Measurements from ENCODE around the gene PC.
A peak's percentile ranks its signal among the peaks of the same experiment; 100 is the strongest.

PC gene

DNA sequence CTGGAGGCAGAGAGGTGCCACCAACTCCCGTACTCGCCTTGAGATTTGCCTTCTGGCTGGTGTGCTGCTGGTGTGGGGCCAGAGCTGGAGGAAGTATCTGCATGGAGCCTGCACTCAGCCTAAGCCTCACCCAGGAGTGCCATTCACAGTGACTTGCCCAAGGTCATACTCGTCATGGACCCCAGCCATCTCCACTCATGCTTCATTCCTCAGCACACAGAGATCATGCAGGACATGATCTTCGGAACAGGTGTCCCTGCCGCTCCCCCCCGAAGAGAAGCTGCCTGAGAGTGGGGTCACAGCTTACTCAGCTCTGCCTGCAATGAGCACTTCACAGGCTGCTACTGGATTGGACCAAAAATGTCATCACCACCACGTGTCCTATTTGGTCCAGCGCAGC lies 49.0 kb downstream of the PC start:
- DNase-seq (ENCODE audit: low spot score), result no peak

DNA sequence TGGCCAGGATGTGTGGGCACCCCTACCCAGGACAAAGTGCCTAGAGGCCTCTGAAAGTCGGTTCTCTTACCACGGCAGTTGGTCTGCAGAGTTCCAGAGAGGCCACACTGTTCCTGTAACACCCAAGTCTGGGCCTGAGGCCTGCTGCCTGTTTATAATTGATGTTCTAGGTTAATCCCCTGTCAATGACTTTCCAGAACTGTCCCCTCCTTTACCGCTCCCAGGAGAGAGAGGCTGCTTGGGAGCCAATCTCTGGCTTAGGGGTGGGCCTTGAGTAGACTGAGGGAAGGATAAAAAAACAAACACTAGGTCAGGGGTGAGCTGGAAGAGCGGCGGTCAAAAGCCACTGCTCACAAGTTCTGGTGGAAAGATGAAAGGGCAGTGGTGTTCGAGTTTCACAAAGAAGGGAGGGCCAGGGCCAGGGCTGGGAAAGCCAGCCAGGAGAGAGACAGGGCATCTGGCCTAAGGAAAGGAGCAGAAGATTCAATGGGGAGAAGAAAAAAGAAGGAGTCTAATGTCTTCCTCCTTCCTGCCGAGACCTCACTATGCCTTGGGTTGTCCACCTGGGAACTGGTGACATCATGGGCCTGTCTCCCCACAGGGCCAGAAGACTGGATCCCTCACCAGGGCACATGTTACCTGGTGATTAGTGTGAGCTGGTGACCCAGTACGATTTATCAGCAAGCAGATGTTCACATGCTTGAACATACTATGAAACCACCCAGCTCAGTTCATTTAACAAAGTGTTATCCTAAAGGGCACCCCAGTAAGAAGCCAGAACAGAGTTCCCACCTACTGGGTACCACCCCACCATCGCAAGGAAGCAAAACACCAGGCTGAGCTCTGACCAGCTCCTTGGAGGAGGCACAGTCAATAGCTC lies 50.2 kb downstream of the PC start:
- no peak for DNase-seq (ENCODE audit: low spot score)

DNA sequence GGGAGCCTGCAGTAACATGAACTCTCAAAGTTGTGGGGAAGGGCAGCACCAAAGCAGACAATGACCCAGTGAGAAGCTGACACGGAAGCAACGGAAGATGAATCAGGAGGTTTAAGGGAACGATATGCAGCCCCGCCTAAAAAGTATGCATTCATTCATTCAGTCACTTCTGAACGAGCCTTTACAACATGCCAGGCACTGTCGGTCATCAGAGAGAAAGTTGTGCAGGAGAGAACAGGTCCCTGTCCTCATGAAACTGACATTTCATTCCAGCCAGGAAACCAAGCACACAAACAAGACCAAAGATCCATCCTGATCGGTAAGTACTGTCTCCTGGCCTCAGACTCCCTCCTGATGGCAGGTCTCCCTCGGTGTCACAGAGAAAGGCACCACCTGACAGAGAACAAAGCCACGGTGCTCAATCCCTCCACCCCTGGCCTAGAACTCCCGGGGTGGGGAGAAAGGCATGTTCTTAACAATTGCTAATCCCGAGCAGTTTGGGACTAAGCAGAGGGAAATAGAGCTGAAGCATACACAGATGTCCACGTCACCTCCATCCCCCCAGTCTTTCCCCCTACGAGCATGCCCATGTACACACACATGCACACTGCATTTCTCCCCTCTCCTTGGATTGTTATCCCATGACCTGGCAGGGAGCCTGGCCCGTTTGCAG lies 52.0 kb downstream of the PC start:
- DNase-seq (ENCODE audit: low spot score), result no peak

DNA sequence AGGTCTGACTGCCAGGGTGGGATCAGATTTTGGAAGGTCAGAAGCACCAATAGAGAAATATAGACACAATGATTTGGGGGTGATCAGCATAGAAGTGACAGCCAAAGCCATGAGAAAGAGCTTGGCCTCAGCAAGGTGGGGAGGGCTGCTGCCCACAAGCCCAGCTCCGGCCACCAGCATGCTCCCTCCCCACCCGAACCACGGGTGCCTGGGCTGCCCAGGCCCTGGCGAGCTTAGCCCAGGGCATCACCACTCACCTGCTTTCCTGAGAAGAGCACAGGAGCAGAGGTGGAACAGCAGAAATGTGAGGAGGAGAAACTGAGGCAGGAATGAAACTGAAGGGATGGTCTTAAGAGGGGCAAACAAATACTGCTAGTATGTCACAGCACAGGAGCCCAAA lies 52.6 kb downstream of the PC start:
- no peak for DNase-seq (ENCODE audit: low spot score)

DNA sequence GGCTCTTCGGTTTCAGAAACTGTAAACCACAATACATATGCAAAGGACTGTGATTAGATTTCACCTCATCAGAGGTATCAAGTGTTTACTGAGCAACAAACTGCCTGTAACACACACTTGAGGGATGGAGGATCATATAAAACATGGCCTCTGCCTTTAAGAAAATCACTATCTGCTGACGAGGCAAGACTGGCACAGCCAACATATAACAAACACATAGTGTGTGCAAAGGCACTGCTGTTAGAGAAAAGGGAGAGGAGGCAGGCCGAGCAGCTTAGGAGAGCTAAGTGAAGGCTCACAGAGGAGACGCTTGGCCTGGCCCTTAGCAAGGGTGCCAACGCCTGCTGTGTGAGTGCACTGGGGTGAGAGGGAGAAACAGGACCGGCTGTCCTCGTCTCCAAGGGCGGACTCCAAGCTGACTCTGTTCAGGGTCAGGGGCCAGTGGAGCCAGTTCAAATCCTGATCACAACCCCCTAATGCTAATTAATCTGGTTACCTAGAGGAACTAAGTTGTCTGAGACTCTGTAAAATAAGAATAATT lies 53.1 kb downstream of the PC start:
- no peak for DNase-seq (ENCODE audit: low spot score)

DNA sequence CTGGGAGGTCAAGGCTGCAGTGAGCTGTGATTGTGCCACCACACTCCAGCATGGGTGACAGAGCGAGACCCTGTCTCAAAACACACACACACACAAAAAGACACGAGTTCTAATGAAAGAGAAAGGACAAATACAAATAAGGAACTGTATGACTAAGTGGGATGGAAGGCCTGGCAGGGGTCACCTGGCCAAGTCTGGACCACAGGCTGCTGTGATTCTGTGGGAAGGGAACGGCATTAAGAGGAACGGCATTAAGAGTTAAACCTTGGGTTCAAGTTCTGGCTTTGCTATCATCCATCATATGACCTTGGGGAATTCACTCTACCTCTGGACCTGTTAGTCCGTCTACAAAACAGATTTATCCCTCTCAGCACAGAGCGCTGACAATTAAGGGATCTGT lies 53.6 kb downstream of the PC start:
- no peak for DNase-seq (ENCODE audit: low spot score)

DNA sequence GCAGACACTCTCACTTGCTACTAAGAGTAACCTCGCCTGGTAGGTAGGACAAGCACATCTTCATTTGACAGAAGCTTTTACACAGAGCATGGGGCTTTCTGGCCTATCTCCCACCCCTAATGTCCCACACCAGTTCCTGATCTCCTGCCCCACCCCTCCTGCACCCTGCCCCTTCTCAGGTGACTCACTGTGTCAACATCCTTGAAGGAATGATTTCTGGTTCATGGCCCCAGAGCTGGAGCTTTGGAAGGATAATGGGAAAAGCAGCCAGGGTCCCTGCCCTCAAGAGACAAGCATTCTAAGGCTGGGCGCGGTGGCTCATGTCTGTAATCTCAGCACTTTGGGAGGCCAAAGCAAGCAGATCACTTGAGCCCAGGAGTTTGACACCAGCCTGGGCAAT lies 54.1 kb downstream of the PC start:
- no peak for DNase-seq (ENCODE audit: low spot score)

DNA sequence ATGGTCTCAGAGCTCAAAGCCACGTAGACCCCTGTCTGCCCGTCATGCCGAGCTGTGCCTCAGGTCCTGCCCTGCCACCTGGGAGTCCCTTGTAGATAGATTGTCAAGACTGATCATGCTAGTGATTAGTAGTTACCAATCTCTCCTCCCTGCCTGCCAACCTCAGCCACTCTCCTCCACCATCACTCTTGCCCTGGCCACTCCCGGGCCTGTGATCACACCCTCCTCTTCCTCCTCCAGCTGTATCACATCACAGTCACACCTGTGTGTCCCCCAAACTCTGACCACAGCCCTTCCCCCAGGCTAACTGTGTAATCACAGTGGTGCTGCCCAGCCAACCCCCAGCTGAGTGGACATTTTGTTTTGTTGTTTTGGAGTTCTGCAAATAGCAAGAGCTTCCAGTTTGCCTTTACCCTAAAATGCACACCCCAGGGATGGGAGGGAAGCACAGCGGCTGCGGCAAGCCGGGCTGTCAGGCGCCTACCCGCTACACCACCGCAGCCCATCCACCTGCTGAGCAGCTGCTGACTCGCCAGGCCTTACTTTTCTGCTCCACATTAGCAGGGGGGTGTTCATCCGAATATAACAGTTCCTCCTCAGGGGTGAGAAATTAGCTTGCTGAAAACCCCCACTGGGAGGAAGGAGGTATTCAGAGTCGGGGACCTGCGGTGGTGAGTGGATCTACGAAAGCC lies 55.6 kb downstream of the PC start:
- DNase-seq (ENCODE audit: low spot score), result no peak

DNA sequence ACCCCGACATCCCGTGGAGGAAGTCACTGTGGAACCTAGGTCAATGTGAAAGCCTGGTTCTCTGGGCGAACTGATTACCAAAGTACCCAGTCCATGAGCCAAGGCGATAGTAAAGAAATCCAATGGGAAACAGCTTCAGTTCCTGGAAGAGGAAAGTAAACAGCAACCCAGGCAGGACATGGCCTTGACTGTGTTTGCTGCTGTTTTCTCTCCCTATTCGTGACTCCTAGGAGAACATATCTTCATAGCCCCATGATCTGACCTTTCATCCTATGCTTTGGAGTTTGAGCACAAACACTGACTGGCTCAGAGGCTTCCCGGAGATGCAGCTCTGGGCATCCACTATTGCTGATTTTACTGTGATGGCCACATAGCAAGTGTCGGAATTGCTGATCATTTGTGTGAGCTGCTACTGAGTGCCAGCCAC lies 56.2 kb downstream of the PC start:
- DNase-seq (ENCODE audit: low spot score), result no peak

DNA sequence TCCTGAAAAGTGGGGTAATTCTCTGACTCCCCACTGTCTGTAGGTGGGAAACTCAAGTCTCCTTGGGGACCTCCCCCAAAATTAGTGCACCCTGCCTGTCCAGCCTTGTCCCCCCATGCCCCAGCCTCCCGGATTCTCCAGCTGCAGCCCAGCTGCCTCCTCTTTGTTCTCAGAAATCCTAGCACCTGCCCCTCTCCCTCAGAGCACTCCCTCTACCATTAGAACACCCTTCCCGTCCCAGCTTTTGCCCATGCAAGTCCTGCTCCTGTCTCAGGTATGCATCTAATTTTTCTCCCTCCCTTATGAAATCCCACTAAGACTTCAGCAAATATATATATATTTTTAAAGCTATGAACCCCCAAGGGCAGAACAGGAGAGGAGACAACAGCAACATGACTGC lies 64.0 kb downstream of the PC start:
- DNase-seq (ENCODE audit: low spot score), result no peak

DNA sequence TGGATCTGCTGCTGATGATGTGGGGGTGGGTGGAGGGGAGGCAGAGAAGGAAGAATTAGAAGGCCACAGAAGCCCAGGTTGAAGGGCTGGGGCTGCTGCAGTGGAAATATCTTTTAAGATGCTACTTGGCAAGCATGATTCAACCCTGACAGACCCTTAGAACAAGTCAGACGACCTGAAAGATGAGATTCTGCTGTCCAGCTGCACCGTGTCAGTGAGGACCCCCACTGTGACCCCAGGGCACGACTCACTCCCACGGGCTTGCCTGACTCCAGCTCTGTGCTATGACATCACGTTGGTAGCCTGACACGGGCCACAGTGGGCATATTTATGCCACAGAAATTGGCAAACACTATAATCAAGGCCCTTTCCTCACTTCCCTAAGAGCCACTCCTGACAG lies 65.3 kb downstream of the PC start:
- DNase-seq (ENCODE audit: low spot score), result no peak

DNA sequence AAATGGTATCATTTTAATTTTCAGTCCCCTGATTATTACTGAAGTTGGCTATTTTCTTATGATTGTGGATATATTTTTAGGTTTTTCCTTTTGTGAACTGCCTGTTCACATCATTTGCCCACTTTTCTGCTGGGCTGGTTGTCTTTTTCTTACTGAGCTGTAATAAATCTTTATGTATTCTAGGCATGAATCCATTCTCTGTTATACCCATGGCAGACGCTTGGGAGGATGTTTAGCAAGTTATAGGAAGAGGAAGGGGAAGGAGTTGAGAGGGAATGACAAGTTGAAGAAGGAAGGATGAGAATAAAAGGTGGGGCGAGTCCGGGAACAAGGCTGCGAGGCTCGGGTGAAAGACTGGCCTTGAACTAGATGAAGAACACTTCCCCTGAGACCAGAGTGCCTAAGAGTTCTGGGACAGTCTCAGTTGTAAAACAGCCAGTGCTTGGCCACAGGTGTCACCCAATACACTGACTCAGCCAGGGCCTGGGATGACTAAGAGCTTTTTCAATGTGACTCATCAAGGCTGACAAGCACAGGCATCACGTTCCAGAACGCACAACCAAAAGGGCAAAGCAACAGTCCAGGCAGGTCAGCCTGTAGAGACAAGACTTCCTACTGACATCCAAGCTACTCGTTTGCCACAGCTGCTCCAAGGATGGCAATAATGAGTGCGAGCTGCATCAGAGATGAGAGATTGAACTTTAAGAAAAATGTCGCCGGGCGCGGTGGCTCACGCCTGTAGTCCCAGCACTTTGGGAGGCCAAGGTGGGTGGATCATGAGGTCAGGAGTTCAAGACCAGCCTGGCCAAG lies 66.1 kb downstream of the PC start:
- DNase-seq (ENCODE audit: low spot score), result peak; percentile 10

DNA sequence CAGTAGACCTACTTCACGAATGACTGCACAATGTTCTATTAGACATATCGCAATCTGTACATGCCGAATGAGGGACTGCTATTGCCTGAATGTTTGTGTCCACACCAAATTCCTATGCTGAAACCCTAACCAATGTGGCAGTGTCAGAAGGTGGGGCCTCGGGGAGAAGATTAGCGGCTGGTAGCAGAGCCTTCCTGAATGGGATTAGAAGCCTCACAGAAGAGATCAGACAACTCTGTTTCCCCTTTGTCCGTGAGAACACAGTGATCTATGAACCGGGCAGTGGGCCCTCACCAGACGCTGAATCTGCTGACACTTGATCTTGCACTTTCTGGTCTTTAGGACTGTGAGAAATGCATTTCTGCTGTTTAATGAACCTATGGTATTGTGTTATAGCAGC lies 68.2 kb downstream of the PC start:
- DNase-seq (ENCODE audit: low spot score), result no peak

DNA sequence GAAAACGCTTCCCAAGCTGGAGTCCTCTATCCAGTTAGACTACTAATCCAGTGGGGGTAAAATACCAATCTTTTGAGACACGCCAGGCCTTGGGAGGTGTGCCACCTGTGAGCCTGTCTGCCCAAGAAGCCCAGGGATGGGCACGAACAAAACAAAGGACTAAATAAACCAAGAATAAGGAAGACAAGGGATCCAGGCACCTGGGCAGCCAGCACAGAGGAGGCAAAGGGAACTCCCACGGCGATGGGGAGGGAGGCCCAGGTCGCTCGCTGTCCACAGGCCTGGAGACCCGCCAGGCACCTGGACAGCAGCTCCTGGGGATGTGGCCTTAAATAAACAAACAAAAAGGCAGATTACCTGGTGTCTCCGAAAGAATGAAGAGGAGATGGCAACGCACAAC lies 69.9 kb downstream of the PC start:
- no peak for DNase-seq (ENCODE audit: low spot score)

DNA sequence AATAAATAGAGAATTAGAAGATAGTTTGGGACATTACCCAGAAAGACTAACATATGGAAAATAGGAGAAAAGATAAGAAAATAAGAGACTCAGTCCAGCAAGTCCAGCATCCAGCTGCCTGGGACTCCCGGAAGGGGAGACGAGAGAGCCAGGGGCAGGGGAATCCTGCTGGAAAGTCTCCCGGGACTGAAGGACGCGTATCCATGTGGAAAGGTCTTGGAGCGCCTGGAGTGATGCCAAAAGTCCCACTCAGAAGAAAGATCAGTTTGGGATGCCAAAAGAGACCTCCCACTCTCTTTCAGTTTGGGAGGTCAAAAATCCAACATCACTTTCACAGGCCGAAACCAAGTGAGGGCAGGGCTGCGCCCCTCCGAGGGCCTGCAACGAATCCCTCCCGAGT lies 70.7 kb downstream of the PC start:
- no peak for DNase-seq (ENCODE audit: low spot score)

DNA sequence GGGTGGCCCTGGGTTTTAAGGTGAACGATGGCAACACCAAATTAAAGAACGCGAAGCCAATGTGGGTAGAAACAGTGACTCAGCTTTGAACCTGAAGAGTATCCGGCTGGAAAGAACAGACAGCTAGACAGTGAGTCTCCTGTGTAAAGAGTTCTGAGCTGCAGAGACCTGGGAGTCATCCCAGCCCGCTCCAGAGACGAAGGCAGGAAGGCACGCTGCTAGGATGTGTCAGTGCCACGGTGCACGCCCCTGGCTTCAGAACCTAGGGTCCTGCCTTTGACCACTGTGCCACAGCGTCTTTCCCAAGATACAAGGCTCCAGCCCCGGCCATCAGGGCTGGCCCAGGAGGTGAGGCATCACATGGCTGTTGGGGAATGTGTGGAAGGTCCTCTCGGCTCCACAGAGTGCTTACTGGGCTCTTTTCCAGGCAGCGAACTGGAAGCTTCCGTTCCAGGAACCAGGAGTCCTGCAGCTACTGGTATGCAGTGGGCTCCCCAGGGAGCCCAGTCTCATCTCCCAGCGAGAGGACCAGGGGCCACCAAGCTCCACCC lies 71.4 kb downstream of the PC start:
- no peak for DNase-seq (ENCODE audit: low spot score)

DNA sequence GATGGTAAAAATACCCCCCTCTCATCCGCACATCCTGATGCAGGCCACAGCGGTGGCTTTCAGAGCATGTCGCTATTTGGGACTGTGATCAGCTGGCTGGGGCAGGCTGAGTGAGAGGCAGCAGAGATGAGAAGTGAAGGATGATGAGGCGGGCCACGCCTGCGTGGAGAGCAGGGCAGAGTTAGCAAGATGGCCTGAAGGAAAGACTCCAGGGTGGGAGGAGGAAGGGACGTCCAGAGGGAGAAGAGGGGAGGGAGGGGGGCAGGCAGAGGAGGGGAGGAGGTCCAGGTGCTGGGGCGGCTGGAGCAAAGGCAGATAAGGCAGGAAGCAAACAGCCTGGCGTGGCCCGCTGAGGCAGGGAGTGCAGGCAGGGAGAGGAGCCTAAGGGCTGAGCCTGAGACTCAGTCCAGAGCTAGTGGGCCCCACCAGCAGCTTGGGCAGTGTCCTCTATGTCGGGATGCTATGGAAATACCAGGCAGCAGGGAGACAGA lies 72.2 kb downstream of the PC start:
- DNase-seq (ENCODE audit: low spot score), result no peak

DNA sequence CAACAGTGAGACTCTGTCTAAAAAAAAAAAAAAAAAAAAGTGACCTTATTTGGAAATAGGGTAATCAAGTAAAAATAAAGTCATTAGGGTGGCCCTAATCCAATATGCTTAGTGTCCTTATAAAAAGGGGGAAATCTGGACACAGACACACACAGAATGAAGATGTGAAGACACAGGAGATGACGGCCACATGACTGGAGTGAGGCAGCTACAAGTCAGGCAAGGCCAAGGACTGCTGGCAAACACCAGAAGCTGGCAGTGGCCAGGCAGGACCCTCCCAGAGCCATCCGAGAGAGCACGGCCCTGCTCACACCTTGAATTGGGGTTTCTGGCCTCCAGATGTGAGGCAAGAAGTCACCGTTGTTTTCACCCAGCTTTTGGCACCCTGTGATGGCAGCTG lies 72.7 kb downstream of the PC start:
- no peak for DNase-seq (ENCODE audit: low spot score)

DNA sequence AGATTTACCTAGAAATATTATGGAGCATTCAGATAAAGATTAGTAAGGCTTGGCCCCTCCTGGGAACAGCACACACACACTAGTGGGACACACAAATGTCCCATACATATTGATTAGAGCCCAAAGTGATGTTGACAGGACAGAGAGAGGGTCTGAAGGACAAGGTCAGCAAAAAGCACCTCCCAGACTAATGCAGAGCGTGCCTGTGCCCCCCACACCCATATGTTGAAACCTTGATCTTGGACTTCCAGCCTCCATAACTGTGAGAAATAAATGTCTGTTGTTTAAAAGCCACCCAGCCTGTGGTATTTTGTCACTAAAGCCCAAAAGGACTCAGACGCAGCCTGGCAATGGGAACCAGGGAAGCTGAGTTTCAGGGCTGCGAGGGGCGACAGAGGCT lies 73.7 kb downstream of the PC start:
- no peak for DNase-seq (ENCODE audit: low spot score)

DNA sequence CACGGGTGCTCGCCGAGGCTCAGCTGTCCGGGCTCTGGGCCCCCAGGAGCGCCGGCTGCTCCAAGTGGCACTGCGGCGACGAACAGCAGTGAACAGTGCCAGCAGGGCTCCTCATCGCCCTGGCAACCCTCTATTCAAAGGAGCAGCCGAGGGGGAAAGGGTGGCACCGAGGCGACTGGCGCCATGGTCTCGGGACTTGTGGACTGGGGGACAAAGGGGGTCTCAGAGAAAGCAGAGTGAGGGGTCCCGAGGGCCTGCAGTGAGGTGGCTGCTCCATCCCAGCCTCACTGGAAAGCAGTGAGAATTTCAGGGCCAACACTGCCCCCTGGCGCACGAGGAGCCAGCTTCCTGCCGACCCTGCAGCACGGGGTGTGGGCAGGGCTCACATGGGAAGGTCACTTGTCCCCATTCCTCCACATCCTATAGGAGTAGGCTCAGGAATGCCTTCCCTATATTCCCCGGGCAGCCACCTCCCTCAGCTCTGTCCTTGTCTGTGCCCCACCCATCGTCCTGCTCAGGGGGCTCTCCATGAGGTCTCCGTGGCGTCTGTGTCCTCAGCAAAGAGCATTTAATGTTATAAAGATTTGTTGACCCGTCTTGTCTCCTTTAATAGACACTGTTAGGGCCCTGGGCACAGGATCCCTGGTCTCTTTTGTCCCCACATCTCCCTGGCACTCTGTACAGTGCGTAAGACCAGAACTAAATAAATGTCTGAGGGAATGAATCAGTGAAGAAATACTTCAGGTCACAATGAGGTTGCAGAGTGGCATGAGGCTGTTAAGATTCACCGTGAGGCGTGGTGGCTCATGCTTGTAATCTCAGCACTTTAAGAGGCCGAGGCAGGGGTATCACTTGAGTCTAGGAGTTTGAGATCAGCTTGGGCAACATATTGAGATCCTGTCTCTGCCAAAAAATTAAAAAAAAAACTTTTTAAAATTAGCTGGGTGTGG lies 74.9 kb downstream of the PC start:
- DNase-seq (ENCODE audit: low spot score), result peak; percentile 44
